ENCODE data around the gene OGA.

Gene OGA

GRCh38 chr10:101758858-101759257, 59.4 kb downstream of the OGA start:
- DNase-seq (ENCODE audit: low spot score) = no peak

GRCh38 chr10:101752241-101752640, 66.0 kb downstream of the OGA start:
- no peak for DNase-seq (ENCODE audit: low spot score)

GRCh38 chr10:101749047-101750016, 68.9 kb downstream of the OGA start:
- no peak for DNase-seq (ENCODE audit: low spot score)

- DNase-seq (ENCODE audit: low spot score) = no peak
Measured at GRCh38 chr10:101748496-101748895, 69.7 kb downstream of the OGA start.

- DNase-seq (ENCODE audit: low spot score) = no peak
Measured at GRCh38 chr10:101745074-101745696, 73.1 kb downstream of the OGA start.

GRCh38 chr10:101744267-101744666, 74.0 kb downstream of the OGA start:
- no peak for DNase-seq (ENCODE audit: low spot score)

- DNase-seq (ENCODE audit: low spot score) = no peak
Measured at GRCh38 chr10:101741938-101742337, 76.3 kb downstream of the OGA start.

- no peak for DNase-seq (ENCODE audit: low spot score)
Measured at GRCh38 chr10:101736666-101737065, 81.6 kb downstream of the OGA start.
